IMR-90 (cell line): ENCODE measurements around the gene SRSF10. TPM values are rescaled to one million over a fixed set of nuclear protein-coding genes. Genes with fewer than 3 reads are reported as not detected.

Source experiments
- ATAC-seq: fragments of 200-7000 bp; cut with Tn5 transposase; 2 replicates; pipeline ENCODE4 v1.9.1; 2020; ENCODE audit warnings: low read depth, mild to moderate bottlenecking, moderate library complexity
- BruUV-seq: library from RNA; stranded (reverse); fragments of 400-500 nt; replicated peaks from 2 replicates; lab custom pipeline; 2021; lab: Mats Ljungman, UMichigan
- CTCF ChIA-PET: fragments of 300-600 bp; formaldehyde crosslinking; extraction: SDS; loops from one replicate; lab custom pipeline; 2021; ENCODE audit warnings: antibody characterized with exemption; lab: Yijun Ruan, JAX
- POLR2A ChIA-PET: fragments of 300-600 bp; sonication (Branson Sonifier 250); formaldehyde crosslinking; loops from one replicate; lab custom pipeline; 2022; ENCODE audit warnings: antibody characterized with exemption; ENCODE audit not compliant: unreplicated experiment; lab: Charles Lee
- DNase-seq: peaks from one replicate; pipeline ENCODE4 v3.0.0; 2013
- H2AFZ ChIP-seq: replicated peaks from 2 replicates; pipeline ENCODE3; 2013; ENCODE audit warnings: low read length, mild to moderate bottlenecking; ENCODE audit not compliant: poor library complexity
- H2AK5ac ChIP-seq: 2 replicates; pipeline ENCODE4 v1.6.1; 2013; ENCODE audit warnings: low read depth, low read length, inconsistent platforms
- H2AK9ac ChIP-seq: replicated peaks from 2 replicates; pipeline ENCODE3; 2013; ENCODE audit warnings: mild to moderate bottlenecking, low read depth, low read length, moderate library complexity; ENCODE audit not compliant: poor library complexity
- H2BK120ac ChIP-seq: 2 replicates; pipeline ENCODE4 v1.6.1; 2013; ENCODE audit warnings: low read depth, low read length, inconsistent platforms
- H2BK15ac ChIP-seq: 3 replicates; pipeline ENCODE4 v1.6.1; 2013; ENCODE audit warnings: low read depth, low read length, inconsistent platforms
- H2BK20ac ChIP-seq: 2 replicates; pipeline ENCODE4 v1.6.1; 2013; ENCODE audit warnings: low read depth, mild to moderate bottlenecking, inconsistent platforms, low read length, moderate library complexity
- H2BK5ac ChIP-seq: 2 replicates; pipeline ENCODE4 v1.6.1; 2013; ENCODE audit warnings: mild to moderate bottlenecking, low read depth, low read length, inconsistent platforms; ENCODE audit not compliant: poor library complexity, severe bottlenecking
- H3K14ac ChIP-seq: replicated peaks from 2 replicates; pipeline ENCODE4 v1.6.1; 2013; ENCODE audit warnings: low read depth, low read length, inconsistent platforms
- H3K18ac ChIP-seq: 2 replicates; pipeline ENCODE4 v1.6.1; 2013; ENCODE audit warnings: low read depth, low read length, control low read depth
- H3K23ac ChIP-seq: 2 replicates; pipeline ENCODE4 v1.6.1; 2013; ENCODE audit warnings: low read depth, low read length, inconsistent platforms
- H3K27ac ChIP-seq: 2 replicates; pipeline ENCODE4 v1.5.1; 2013; ENCODE audit warnings: mild to moderate bottlenecking, control low read depth, low read length; ENCODE audit not compliant: insufficient read depth
- H3K27me3 ChIP-seq: 2 replicates; pipeline ENCODE4 v1.6.1; 2013; ENCODE audit warnings: low read length; ENCODE audit not compliant: control insufficient read depth, insufficient read depth
- H3K36me3 ChIP-seq: 2 replicates; pipeline ENCODE4 v1.6.1; 2013; ENCODE audit warnings: low read length, mixed read lengths; ENCODE audit not compliant: control insufficient read depth, insufficient read depth
- H3K4ac ChIP-seq: 2 replicates; pipeline ENCODE4 v1.6.1; 2013; ENCODE audit warnings: low read depth, low read length, inconsistent platforms
- H3K4me1 ChIP-seq: 2 replicates; pipeline ENCODE4 v1.6.1; 2013; ENCODE audit warnings: low read length, mixed read lengths; ENCODE audit not compliant: control insufficient read depth, insufficient read depth
- H3K4me2 ChIP-seq: 2 replicates; pipeline ENCODE4 v1.6.1; 2013; ENCODE audit warnings: low read depth, mild to moderate bottlenecking, control low read depth, low read length, moderate library complexity
- H3K4me3 ChIP-seq: 2 replicates; pipeline ENCODE4 v1.5.1; 2013; ENCODE audit warnings: low read depth, mild to moderate bottlenecking, control low read depth, low read length, moderate library complexity; ENCODE audit not compliant: insufficient read depth
- H3K56ac ChIP-seq: 2 replicates; pipeline ENCODE4 v1.6.1; 2013; ENCODE audit warnings: low read length, inconsistent platforms; ENCODE audit not compliant: insufficient read depth; ENCODE audit errors: extremely low read depth
- H3K79me1 ChIP-seq, 2 experiments: 2 replicates each; pipeline ENCODE4 v1.6.1; 2013; ENCODE audit warnings: low read length in 2 of 2, inconsistent platforms in 1 of 2, low read depth in 1 of 2
- H3K9ac ChIP-seq: 2 replicates; pipeline ENCODE4 v1.6.1; 2013; ENCODE audit warnings: low read depth, low read length, control low read depth
- H3K9me1 ChIP-seq: 2 replicates; pipeline ENCODE4 v1.6.1; 2013; ENCODE audit warnings: low read length, inconsistent platforms; ENCODE audit not compliant: insufficient read depth
- H3K9me3 ChIP-seq: 2 replicates; pipeline ENCODE4 v1.6.1; 2013; ENCODE audit warnings: low read length; ENCODE audit not compliant: control insufficient read depth, insufficient read depth
- H4K20me1 ChIP-seq: 2 replicates; pipeline ENCODE4 v1.6.1; 2013; ENCODE audit warnings: low read length, inconsistent platforms; ENCODE audit not compliant: insufficient read depth
- H4K5ac ChIP-seq: 2 replicates; pipeline ENCODE4 v1.6.1; 2013; ENCODE audit warnings: mild to moderate bottlenecking, low read depth, low read length, control low read depth
- H4K8ac ChIP-seq, 2 experiments: 2 replicates each; pipeline ENCODE4 v1.6.1; 2013; ENCODE audit warnings: low read depth in 2 of 2, low read length in 2 of 2, control low read depth in 1 of 2, inconsistent platforms in 1 of 2
- H4K91ac ChIP-seq: 2 replicates; pipeline ENCODE4 v1.6.1; 2013; ENCODE audit warnings: low read depth, low read length, inconsistent platforms; ENCODE audit not compliant: insufficient read depth
- BHLHE40 ChIP-seq: fragments of 150-350 bp; IDR thresholded peaks from 2 replicates; pipeline ENCODE4 v1.6.1; 2016; ENCODE audit warnings: mild to moderate bottlenecking, low read depth, low read length
- CEBPB ChIP-seq: IDR thresholded peaks from 2 replicates; pipeline ENCODE4 v1.6.1; 2012; ENCODE audit warnings: low read depth, low read length, improper control_type of control experiment
- CHD1 ChIP-seq: IDR thresholded peaks from 2 replicates; pipeline ENCODE4 v1.6.1; 2012; ENCODE audit warnings: low read depth, low read length, improper control_type of control experiment
- CTCF ChIP-seq: conservative IDR thresholded peaks from 2 replicates; pipeline ENCODE4 v1.5.1; 2012; ENCODE audit warnings: mild to moderate bottlenecking, low read depth, low read length, improper control_type of control experiment
- ELK1 ChIP-seq: fragments of 150-350 bp; IDR thresholded peaks from 2 replicates; pipeline ENCODE4 v1.6.1; 2016; ENCODE audit warnings: low read depth, mild to moderate bottlenecking, low read length, moderate library complexity, borderline replicate concordance
- FOS ChIP-seq: fragments of 150-350 bp; IDR thresholded peaks from 2 replicates; pipeline ENCODE4 v1.6.1; 2016; ENCODE audit warnings: low read depth, low read length
- MAFK ChIP-seq: IDR thresholded peaks from 2 replicates; pipeline ENCODE4 v1.6.1; 2012; ENCODE audit warnings: low read depth, low read length, improper control_type of control experiment
- MAZ ChIP-seq: IDR thresholded peaks from 2 replicates; pipeline ENCODE4 v1.6.1; 2012; ENCODE audit warnings: low read depth, mild to moderate bottlenecking, low read length, improper control_type of control experiment, moderate library complexity, borderline replicate concordance
- MXI1 ChIP-seq: IDR thresholded peaks from 2 replicates; pipeline ENCODE4 v1.6.1; 2012; ENCODE audit warnings: low read depth, mild to moderate bottlenecking, low read length, moderate library complexity, borderline replicate concordance
- NFE2L2 ChIP-seq: fragments of 150-350 bp; IDR thresholded peaks from 2 replicates; pipeline ENCODE4 v1.6.1; 2016; ENCODE audit warnings: low read depth, mild to moderate bottlenecking, low read length
- RAD21 ChIP-seq: IDR thresholded peaks from 2 replicates; pipeline ENCODE4 v1.6.1; 2012; ENCODE audit warnings: low read length, improper control_type of control experiment
- RCOR1 ChIP-seq: IDR thresholded peaks from 2 replicates; pipeline ENCODE4 v1.6.1; 2012; ENCODE audit warnings: mild to moderate bottlenecking, low read length, improper control_type of control experiment; ENCODE audit not compliant: insufficient replicate concordance
- RFX5 ChIP-seq: IDR thresholded peaks from 2 replicates; pipeline ENCODE4 v1.8.0; 2012; ENCODE audit warnings: low read depth, mild to moderate bottlenecking, low read length, moderate library complexity
- USF2 ChIP-seq: fragments of 150-350 bp; IDR thresholded peaks from 2 replicates; pipeline ENCODE4 v1.6.1; 2017; ENCODE audit warnings: mild to moderate bottlenecking, antibody characterized with exemption, low read length, low read depth
- whole genome bisulfite sequencing, 2 experiments: methylation state at CpG; one replicate each; pipeline versions ENCODE4 v1.1.5 to v1.1.7; 2013; ENCODE audit warnings: missing lambda C conversion rate in 2 of 2; ENCODE audit not compliant: insufficient read length in 1 of 2; ENCODE audit errors: extremely low coverage in 2 of 2; 5-methylcytosine and 5-hydroxymethylcytosine counted together
- dilution Hi-C: fragments of 300-500 bp; cut with HindIII; formaldehyde crosslinking; loops from one replicate; pipeline ENCODE4 v1.14.3; 2018; ENCODE audit warnings: low sequenced_read_pairs; ENCODE audit not compliant: unreplicated experiment
- in situ Hi-C: fragments of 300-500 bp; cut with MboI; formaldehyde crosslinking; loops from 3 replicates; pipeline ENCODE4 v1.14.3; 2019; ENCODE audit warnings: low sequenced_read_pairs, inconsistent platforms, mixed read lengths
- intact Hi-C: fragments of 100-400 bp; cut with micrococcal nuclease; formaldehyde crosslinking; loops from 2 replicates; pipeline ENCODE4 v1.10.0; 2022
- polyA plus RNA-seq, 3 experiments: library from polyadenylated mRNA; depleted of rRNA; stranded (reverse); fragments of >200 nt; gene quantifications; 2 replicates each; pipeline ENCODE4 v1.2.3, GENCODE V29; 2012; ENCODE audit warnings: low replicate concordance in 1 of 3
- total RNA-seq: library from RNA; depleted of rRNA; stranded (reverse); fragments of >200 nt; gene quantifications from 2 replicates; pipeline ENCODE4 v1.2.3, GENCODE V29; 2012

SRSF10 gene
- total and polyA plus RNA-seq, 2 of the 4 experiments (the other 2 are of a cell fraction): 90.1 to 110 TPM

GRCh38 chr1:23923592-23924499 is 56.3 kb downstream of the SRSF10 start:
- Histone ChIP-seq H3K27me3 (peaks cover 15% of the 10 kb centered on the region), H3K56ac (no peak overlapping the region), H3K4me3 (no peak overlapping the region), H2AK5ac (no peak overlapping the region), H4K5ac (no peak overlapping the region), H2BK15ac (no peak overlapping the region), H3K27ac (no peak overlapping the region), H3K9ac (no peak overlapping the region), H2BK20ac (no peak overlapping the region), H3K23ac (no peak overlapping the region), H4K8ac (no peak overlapping the region), H3K4me1 (peaks cover 2% of the 10 kb centered on the region; the same call in 1 of the 2 replicates), H4K20me1 (no peaks in the 10 kb centered on the region), H4K91ac (no peak overlapping the region), H2BK5ac (no peak overlapping the region), H3K79me1 (no peaks in the 10 kb centered on the region), H2AK9ac (no peak overlapping the region), H3K9me3 (no peaks in the 10 kb centered on the region), H3K4me2 (no peak overlapping the region), H3K36me3 (no peaks in the 10 kb centered on the region), H3K18ac (no peak overlapping the region), H2BK120ac (no peak overlapping the region), H3K9me1 (no peaks in the 10 kb centered on the region), H2AFZ (no peak overlapping the region), H3K14ac (no peak overlapping the region), H3K4ac (no peak overlapping the region)
- ChIA-PET POLR2A (no interaction called here), CTCF (no interaction called here)
- no peak for DNase-seq
- ATAC-seq: peak; percentile 40
- WGBS, 2 experiments: no CpG with 5 or more reads among the region's 8 CpGs
- dilution Hi-C loops: no loop called here
- no TSS peak for BruUV-seq
- intact Hi-C loops: no loop called here
- in situ Hi-C loops: no loop called here
- TF ChIP-seq MAFK (no peak), ELK1 (no peak), CTCF (no peak), USF2 (no peak), FOS (no peak), CHD1 (no peak), MAZ (no peak), NFE2L2 (no peak), CEBPB (no peak), BHLHE40 (no peak), RFX5 (no peak), RAD21 (no peak), MXI1 (no peak), RCOR1 (no peak)
